PFSK-1 (cell line): Measurements from ENCODE around the gene NUDT16L1.

Source experiments
- FOXP2 ChIP-seq: optimal IDR thresholded peaks from 2 replicates; pipeline ENCODE3; 2011; ENCODE audit warnings: borderline replicate concordance, control low read depth, inconsistent platforms; ENCODE audit not compliant: insufficient read depth; ENCODE audit errors: extremely low read length, extremely low read depth
- POLR2AphosphoS5 ChIP-seq: IDR thresholded peaks from 2 replicates; pipeline ENCODE4 v1.6.1; 2012; ENCODE audit warnings: low read depth, mild to moderate bottlenecking, control low read depth, low read length, moderate library complexity
- SIN3A ChIP-seq: IDR thresholded peaks from 2 replicates; pipeline ENCODE4 v1.6.1; 2012; ENCODE audit warnings: mild to moderate bottlenecking, low read length, moderate library complexity, borderline replicate concordance; ENCODE audit not compliant: insufficient read depth
- TF ChIP-seq, protein P1 (sequence below), 2 experiments: IDR thresholded peaks; 2 replicates each; pipeline versions ENCODE4 v1.6.1 to v1.8.0; 2011 to 2012; ENCODE audit warnings: low read depth in 2 of 2, low read length in 2 of 2, control low read depth in 1 of 2, inconsistent platforms in 1 of 2, mild to moderate bottlenecking in 1 of 2, moderate library complexity in 1 of 2; ENCODE audit not compliant: insufficient read depth in 1 of 2

- TF ChIP-seq POLR2AphosphoS5 (no peak), SIN3A (no peak), FOXP2 (no peak)
- TF ChIP-seq, protein P1, sequence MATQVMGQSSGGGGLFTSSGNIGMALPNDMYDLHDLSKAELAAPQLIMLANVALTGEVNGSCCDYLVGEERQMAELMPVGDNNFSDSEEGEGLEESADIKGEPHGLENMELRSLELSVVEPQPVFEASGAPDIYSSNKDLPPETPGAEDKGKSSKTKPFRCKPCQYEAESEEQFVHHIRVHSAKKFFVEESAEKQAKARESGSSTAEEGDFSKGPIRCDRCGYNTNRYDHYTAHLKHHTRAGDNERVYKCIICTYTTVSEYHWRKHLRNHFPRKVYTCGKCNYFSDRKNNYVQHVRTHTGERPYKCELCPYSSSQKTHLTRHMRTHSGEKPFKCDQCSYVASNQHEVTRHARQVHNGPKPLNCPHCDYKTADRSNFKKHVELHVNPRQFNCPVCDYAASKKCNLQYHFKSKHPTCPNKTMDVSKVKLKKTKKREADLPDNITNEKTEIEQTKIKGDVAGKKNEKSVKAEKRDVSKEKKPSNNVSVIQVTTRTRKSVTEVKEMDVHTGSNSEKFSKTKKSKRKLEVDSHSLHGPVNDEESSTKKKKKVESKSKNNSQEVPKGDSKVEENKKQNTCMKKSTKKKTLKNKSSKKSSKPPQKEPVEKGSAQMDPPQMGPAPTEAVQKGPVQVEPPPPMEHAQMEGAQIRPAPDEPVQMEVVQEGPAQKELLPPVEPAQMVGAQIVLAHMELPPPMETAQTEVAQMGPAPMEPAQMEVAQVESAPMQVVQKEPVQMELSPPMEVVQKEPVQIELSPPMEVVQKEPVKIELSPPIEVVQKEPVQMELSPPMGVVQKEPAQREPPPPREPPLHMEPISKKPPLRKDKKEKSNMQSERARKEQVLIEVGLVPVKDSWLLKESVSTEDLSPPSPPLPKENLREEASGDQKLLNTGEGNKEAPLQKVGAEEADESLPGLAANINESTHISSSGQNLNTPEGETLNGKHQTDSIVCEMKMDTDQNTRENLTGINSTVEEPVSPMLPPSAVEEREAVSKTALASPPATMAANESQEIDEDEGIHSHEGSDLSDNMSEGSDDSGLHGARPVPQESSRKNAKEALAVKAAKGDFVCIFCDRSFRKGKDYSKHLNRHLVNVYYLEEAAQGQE (IDR thresholded peaks at IDR 0.05; ENCODE audit: insufficient read depth in 1 of 2, low read depth in 2 of 2, low read length in 2 of 2) = no peak
Measured at GRCh38 chr16:4685776-4686496, 7.4 kb upstream of the NUDT16L1 start.
